OCI-LY1 (cell line): ENCODE measurements around the gene FLAD1.

Experiments used
- H2AFZ ChIP-seq: fragments of 200-600 bp; sonication (generic), shearing (Covaris generic); 2 replicates; pipeline ENCODE4 v1.6.0; 2014; ENCODE audit warnings: antibody characterized with exemption, mild to moderate bottlenecking, low read length
- H3F3A ChIP-seq: fragments of 200-600 bp; sonication (generic), shearing (Covaris generic); 2 replicates; pipeline ENCODE4 v1.6.0; 2014; ENCODE audit warnings: mild to moderate bottlenecking, antibody characterized with exemption, low read length, moderate library complexity; ENCODE audit not compliant: insufficient read depth
- H3K27ac ChIP-seq: fragments of 200-600 bp; sonication (generic); 2 replicates; pipeline ENCODE4 v1.5.1; 2014; ENCODE audit warnings: low read length, mixed run types, mild to moderate bottlenecking, low read depth; ENCODE audit not compliant: poor library complexity, severe bottlenecking
- H3K27me3 ChIP-seq: fragments of 200-600 bp; sonication (generic); 2 replicates; pipeline ENCODE4 v1.6.0; 2014; ENCODE audit warnings: antibody characterized with exemption, mild to moderate bottlenecking, low read length, moderate library complexity; ENCODE audit not compliant: insufficient read depth
- H3K36me3 ChIP-seq: fragments of 200-600 bp; sonication (generic); 2 replicates; pipeline ENCODE4 v1.6.1; 2014; ENCODE audit warnings: mild to moderate bottlenecking, antibody characterized with exemption, low read length, moderate library complexity, mixed read lengths; ENCODE audit not compliant: insufficient read depth
- H3K4me1 ChIP-seq: fragments of 200-600 bp; sonication (generic); 2 replicates; pipeline ENCODE4 v1.5.1; 2014; ENCODE audit warnings: mild to moderate bottlenecking, low read length, moderate library complexity; ENCODE audit not compliant: insufficient read depth, severe bottlenecking
- H3K4me2 ChIP-seq: fragments of 200-600 bp; sonication (generic), shearing (Covaris generic); 2 replicates; pipeline ENCODE4 v1.6.1; 2014; ENCODE audit warnings: low read length
- H3K4me3 ChIP-seq: fragments of 200-600 bp; sonication (generic); 2 replicates; pipeline ENCODE4 v1.5.1; 2014; ENCODE audit warnings: low read length, low read depth, mild to moderate bottlenecking, mixed read lengths; ENCODE audit not compliant: poor library complexity, severe bottlenecking
- H3K79me2 ChIP-seq: fragments of 200-600 bp; shearing (Covaris generic); 2 replicates; pipeline ENCODE4 v1.6.1; 2016; ENCODE audit warnings: mixed run types, low read length, mixed read lengths; ENCODE audit not compliant: insufficient read depth
- H3K9ac ChIP-seq: fragments of 200-600 bp; sonication (generic), shearing (Covaris generic); 2 replicates; pipeline ENCODE4 v1.6.1; 2014; ENCODE audit warnings: mild to moderate bottlenecking, low read length, mixed read lengths
- H3K9me2 ChIP-seq: fragments of 200-600 bp; sonication (generic), shearing (Covaris generic); 2 replicates; pipeline ENCODE4 v1.6.1; 2014; ENCODE audit warnings: low read depth, mild to moderate bottlenecking, low read length, mixed read lengths
- H3K9me3 ChIP-seq: fragments of 200-600 bp; shearing (Covaris generic); 2 replicates; pipeline ENCODE4 v1.6.1; 2014; ENCODE audit warnings: low read length, mixed read lengths
- H4K20me1 ChIP-seq: fragments of 200-600 bp; sonication (generic), shearing (Covaris generic); 2 replicates; pipeline ENCODE4 v1.6.0; 2016; ENCODE audit warnings: mild to moderate bottlenecking, low read length; ENCODE audit not compliant: insufficient read depth
- EZH2 ChIP-seq: fragments of 200-600 bp; sonication (generic), shearing (Covaris generic); IDR thresholded peaks from 2 replicates; pipeline ENCODE4 v1.8.0; 2017; ENCODE audit warnings: borderline replicate concordance, mixed run types, mild to moderate bottlenecking, antibody characterized with exemption, low read length, moderate library complexity, mixed read lengths
- TF ChIP-seq, protein P1 (sequence below): fragments of 200-600 bp; sonication (generic), shearing (Covaris generic); IDR thresholded peaks from 2 replicates; pipeline ENCODE4 v1.5.1; 2017; ENCODE audit warnings: mild to moderate bottlenecking, antibody characterized with exemption, low read length, moderate library complexity, mixed read lengths

The FLAD1 gene

DNA sequence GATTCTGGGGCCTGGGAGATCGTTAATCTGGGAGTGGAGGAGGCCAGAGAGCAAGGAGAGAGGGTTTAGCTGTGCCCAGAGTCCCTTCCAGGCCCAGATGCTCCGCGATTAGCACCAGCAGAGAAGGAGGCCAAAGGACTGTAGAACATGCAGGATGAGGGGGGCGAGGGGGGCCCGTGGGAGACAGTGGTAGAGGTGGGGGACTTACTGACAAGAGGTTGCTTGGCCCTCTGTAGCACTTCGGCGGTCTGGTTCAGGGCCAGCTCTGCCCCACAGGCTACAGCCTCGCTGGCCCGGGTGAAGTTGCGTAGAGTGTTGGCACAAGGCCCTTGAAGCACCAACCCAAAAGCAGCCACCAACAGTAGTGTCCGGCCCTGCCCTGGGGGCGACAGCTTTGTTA lies 49.7 kb downstream of the FLAD1 start:
- no peak overlapping the region for H3K27ac ChIP-seq
- H3K9ac ChIP-seq: no peak overlapping the region
- no peaks in the 10 kb centered on the region for H3K4me1 ChIP-seq
- H3F3A ChIP-seq: no peaks in the 10 kb centered on the region
- H3K79me2 ChIP-seq: no peaks in the 10 kb centered on the region
- no peaks in the 10 kb centered on the region for H3K9me2 ChIP-seq
- H2AFZ ChIP-seq: no peak overlapping the region
- peaks cover 8% of the 10 kb centered on the region; the same call in 1 of the 2 replicates for H3K27me3 ChIP-seq
- H3K4me2 ChIP-seq: no peak overlapping the region
- TF ChIP-seq EZH2: no peak
- TF ChIP-seq, protein P1, sequence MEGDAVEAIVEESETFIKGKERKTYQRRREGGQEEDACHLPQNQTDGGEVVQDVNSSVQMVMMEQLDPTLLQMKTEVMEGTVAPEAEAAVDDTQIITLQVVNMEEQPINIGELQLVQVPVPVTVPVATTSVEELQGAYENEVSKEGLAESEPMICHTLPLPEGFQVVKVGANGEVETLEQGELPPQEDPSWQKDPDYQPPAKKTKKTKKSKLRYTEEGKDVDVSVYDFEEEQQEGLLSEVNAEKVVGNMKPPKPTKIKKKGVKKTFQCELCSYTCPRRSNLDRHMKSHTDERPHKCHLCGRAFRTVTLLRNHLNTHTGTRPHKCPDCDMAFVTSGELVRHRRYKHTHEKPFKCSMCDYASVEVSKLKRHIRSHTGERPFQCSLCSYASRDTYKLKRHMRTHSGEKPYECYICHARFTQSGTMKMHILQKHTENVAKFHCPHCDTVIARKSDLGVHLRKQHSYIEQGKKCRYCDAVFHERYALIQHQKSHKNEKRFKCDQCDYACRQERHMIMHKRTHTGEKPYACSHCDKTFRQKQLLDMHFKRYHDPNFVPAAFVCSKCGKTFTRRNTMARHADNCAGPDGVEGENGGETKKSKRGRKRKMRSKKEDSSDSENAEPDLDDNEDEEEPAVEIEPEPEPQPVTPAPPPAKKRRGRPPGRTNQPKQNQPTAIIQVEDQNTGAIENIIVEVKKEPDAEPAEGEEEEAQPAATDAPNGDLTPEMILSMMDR: no peak
- H3K9me3 ChIP-seq: no peaks in the 10 kb centered on the region
- no peaks in the 10 kb centered on the region for H4K20me1 ChIP-seq
- no peaks in the 10 kb centered on the region for H3K36me3 ChIP-seq
- H3K4me3 ChIP-seq: no peak overlapping the region

- Histone ChIP-seq H3K9me2 (no peaks in the 10 kb centered on the region), H3K4me2 (no peak within 1 kb of the TSS), H3F3A (no peaks in the 10 kb centered on the region), H3K79me2 (no peaks in the 10 kb centered on the region), H4K20me1 (no peaks in the 10 kb centered on the region), H3K27ac (no peak within 1 kb of the TSS), H3K9ac (no peak within 1 kb of the TSS), H2AFZ (no peak within 1 kb of the TSS), H3K36me3 (no peaks in the 10 kb centered on the region), H3K27me3 (peaks cover 8% of the 10 kb centered on the region; the same call in 1 of the 2 replicates), H3K4me3 (no peak within 1 kb of the TSS), H3K4me1 (no peaks in the 10 kb centered on the region), H3K9me3 (no peaks in the 10 kb centered on the region)
- TF ChIP-seq, protein P1: no peak
Observed at GRCh38 chr1:155033524-155033923, 50.4 kb downstream of the FLAD1 start, which contains the start of the genes DCST1 and DCST2. Gene DCST1, plus strand, starts transcription at chr1:155033824. Its CDS starts 213 bp downstream, at chr1:155034037. Gene DCST2, minus strand, starts transcription at chr1:155033781. Its CDS starts 80 bp downstream, at chr1:155033701.

DNA sequence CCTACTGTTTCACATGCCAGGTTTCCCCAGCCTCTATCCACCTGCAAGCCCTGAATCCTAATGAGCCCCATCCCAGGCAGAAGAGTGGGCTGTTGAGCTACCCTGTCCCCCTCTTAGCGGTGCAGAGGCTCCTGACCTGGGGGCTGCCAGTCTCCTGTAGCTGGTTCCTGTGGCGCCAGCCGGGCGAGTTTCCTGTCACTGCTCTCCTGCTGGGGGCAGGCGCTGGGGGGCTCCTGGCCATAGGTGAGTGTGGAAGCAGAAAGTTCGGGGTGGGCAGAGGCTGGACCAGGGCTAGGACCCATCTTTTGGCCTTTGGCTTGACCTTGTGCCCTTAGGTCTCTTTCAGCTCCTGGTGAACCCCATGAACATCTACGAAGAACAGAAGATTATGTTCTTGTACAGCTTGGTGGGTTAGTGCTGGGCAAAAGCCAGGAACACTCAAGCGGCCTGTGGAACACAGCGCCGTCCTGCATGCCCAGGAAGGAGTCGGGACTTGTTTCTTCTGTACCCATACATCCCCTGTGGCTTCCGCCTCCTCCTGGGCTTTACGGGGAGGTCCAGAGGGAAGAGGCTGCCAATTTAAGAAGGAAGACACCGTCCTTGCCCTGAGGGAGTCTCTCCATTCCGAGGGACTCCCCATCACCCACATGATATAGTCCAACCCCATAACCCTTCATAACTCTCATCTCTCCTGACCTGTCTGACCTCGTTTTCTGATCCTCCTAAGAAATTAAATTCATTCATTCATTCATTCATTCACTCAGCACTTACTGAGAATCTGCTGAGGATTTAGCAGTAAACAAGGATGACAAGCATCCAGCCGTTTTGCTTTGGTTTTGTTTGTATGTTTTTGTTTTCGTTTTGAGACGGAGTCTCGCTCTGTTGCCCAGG lies 51.4 kb downstream of the FLAD1 start:
- Histone ChIP-seq H3K27ac (no peak overlapping the region), H3K4me1 (no peaks in the 10 kb centered on the region), H4K20me1 (no peaks in the 10 kb centered on the region), H3K9me3 (no peaks in the 10 kb centered on the region), H3K4me2 (no peak overlapping the region), H3K9me2 (no peaks in the 10 kb centered on the region), H3K36me3 (no peaks in the 10 kb centered on the region), H3K27me3 (peaks cover 8% of the 10 kb centered on the region; the same call in 1 of the 2 replicates), H3K4me3 (no peak overlapping the region), H3K9ac (no peak overlapping the region), H3K79me2 (no peaks in the 10 kb centered on the region), H2AFZ (no peak overlapping the region), H3F3A (no peaks in the 10 kb centered on the region)
- TF ChIP-seq, protein P1: no peak
